T-helper 1 cell (primary cell): Measurements from ENCODE around the gene HDAC4.
"Not testable (repeated sequence)": the region's sequence is repeated elsewhere in the genome, so short reads cannot be mapped to it uniquely, and the experiment has no call there.

Source experiments
- DNase-seq, 5 donors: peaks; one replicate each; pipeline ENCODE4 v3.0.0-alpha.2; 2012 to 2020

The HDAC4 gene

GRCh38 chr2:239055756-239056493 lies 344.9 kb downstream of the HDAC4 start:
- DNase-seq = no peak

DNA sequence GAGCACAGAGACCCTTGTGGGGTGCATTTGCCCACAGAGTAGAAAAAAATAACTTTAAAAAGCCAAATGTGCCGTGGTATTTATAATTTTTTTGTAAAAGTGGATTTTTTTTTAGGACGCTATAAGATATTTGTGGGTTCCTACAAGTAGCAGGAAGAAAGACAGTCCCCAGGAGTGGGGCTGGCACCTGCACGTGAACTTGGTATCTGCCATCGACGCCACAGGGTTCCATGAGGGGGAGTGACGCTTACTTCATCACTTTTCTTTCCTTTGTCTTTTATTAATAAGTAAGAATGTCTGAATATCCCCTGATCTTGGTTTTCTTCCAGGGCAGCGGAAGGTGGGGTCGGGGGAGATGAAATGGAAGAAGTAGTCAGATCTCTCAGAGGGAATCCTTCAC lies 345.9 kb downstream of the HDAC4 start:
- DNase-seq = no peak

DNA sequence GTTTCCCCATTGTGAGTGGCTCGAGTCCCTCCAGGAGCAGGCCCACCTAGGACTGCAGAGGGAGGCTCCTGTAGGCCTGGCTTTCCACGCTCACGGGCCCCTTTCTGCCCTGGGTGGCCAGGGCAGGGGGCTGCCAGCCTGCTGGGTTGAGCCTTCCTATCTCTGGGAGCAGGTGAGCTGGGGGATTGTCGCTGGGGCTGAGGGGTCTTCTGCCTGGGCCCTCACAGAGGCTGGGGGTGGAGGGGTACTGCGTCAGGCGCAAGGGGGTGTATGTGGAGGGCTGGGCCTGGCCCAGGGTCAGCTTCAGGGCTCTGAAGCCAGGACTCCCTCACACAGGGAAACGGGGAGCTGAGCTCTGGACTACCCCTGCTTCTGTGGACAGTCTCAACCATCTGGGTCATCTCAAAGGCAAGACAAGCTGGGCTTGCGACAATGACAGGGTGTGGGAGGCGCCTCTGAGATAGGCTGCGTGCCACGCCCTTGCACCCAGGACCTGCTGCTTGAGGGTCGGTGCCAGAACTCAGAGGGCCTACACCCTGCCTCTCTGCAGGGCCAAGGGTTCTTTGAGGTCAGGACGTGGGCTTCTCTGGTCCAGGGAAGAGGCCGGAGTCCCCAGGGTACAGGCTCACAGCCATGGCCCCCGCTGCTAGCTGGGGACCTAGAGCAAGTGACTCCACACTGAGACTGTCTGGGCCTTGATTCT lies 346.9 kb downstream of the HDAC4 start:
- no peak for DNase-seq

- no peak for DNase-seq
Measured at GRCh38 chr2:239052798-239053665, 347.8 kb downstream of the HDAC4 start.

DNA sequence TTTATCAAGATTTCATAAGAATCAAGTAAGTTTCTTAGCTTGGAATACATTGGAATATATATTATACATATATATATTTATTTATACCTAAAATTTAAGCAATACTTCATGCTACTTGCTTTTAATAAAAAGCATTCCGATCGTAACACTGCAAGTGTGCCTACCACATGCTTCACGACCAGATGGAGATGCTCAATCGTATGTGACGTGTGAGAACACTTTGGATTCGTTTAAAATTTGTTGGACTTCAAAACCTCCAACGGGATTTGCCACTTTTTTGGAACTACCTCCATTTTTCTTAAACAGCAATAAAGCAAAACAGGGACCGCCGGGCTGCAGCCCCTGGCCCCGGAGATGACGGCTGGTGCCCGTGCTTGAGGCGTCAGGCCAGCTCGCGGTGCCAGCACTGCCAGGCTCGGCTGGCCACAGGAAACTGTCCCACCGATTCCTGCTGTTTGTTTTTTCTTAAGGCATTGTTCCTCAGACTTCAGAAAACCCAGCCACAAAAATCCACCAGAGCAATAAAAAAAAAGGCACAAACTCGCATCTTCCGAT lies 348.9 kb downstream of the HDAC4 start:
- no peak for DNase-seq

- no peak for DNase-seq
Measured at GRCh38 chr2:239050252-239050649, 350.6 kb downstream of the HDAC4 start.

DNA sequence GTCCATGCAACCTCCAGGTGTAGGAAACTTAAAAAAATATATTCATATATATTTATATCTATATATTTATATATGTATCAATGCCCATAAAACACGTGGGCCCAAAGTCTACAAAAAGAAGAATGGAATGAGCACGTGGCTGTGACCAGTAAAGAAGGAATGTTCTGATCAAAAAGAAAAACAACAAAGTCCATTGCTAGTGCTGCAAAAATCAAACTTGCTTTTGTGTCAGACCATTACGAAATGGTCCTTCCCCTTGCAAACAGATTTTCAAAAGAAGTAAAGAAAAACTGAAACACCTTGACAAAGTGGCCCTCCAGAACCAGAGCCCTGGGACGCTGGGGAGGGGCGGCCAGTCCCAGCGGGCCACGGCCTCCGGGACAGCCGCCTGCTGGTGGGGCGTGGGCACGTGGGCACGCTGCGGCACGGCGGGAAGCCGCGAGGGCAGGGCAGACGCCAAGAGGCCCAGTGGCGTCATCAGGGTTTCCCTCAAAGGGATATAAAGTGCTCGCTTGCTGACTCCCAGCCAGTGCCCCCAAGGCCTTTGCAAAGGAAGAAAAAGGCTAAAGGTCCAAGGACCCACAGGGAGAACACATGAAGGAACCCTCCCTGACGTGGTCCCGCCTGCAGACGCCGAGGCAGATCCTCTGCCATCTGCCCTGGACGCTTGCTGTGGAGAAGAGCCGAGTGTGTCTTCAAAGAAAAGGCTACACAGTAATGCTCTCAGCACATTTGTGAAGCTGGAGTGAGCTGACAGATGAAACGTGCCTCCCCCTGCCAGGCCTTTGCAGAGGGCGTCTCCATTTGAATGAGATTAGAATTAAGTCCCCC lies 351.2 kb downstream of the HDAC4 start:
- no peak for DNase-seq

- no peak for DNase-seq
Measured at GRCh38 chr2:239048736-239049135, 352.1 kb downstream of the HDAC4 start.

DNA sequence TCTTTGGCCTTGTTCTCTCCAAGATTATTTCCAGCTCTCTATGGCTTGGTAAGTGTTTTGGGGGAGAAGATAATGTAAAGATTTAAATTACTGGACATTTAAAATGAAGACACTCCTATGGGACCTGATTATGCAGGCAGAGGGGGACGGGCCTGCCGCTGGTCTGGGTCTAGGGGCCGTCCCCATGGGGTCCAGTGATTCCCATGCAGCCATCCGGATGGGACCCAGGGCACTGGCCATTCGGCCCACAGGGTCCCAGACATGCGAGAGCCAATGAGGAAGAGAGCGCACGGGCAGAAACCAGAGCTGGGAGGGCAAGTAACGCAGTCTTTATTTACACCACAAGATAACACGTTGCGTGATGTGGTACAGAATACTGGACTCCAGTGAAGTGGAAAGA lies 353.0 kb downstream of the HDAC4 start:
- DNase-seq = no peak

- DNase-seq = no peak
Measured at GRCh38 chr2:239047420-239047819, 353.4 kb downstream of the HDAC4 start.

GRCh38 chr2:239046822-239047221 lies 354.0 kb downstream of the HDAC4 start:
- no peak for DNase-seq

DNA sequence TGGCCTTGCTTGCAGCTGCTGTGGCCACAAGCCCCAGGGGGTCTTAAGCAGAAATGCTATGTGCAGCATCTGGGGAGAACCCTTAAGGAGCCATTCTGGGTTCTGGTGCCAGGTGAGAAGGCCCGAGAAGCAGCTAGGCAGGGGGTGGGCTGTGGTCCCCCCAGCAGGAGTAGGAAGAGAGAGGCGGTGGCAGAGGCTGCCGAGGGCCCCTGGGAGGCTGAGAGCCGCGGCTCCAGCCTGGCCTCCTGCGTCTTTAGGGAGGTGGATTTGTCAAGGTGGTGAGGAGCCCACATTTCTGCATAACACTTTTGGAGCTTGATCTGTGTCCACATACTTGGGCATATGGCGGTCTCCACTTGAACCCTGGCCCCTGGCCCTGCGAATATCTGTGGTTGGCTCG lies 356.5 kb downstream of the HDAC4 start:
- DNase-seq = no peak

DNA sequence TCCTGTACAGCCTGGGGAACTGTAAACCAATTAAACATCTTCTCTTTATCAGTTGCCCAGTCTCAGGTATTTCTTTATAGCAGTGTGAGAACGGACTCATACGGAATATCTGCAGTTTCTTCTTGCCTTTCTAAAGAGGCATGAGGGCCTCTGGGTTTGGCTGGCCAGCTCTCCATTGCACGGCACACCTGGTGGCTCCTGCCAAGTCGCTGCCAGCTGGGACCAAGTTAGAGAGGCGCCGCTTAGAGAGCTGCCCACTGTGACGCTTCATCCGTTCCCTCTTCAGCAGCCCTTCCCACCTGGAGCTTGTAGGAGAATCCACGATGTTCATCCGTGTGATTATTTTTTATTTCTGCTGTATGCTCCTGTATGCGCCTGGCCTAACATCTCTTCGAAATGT lies 357.5 kb downstream of the HDAC4 start:
- no peak for DNase-seq

DNA sequence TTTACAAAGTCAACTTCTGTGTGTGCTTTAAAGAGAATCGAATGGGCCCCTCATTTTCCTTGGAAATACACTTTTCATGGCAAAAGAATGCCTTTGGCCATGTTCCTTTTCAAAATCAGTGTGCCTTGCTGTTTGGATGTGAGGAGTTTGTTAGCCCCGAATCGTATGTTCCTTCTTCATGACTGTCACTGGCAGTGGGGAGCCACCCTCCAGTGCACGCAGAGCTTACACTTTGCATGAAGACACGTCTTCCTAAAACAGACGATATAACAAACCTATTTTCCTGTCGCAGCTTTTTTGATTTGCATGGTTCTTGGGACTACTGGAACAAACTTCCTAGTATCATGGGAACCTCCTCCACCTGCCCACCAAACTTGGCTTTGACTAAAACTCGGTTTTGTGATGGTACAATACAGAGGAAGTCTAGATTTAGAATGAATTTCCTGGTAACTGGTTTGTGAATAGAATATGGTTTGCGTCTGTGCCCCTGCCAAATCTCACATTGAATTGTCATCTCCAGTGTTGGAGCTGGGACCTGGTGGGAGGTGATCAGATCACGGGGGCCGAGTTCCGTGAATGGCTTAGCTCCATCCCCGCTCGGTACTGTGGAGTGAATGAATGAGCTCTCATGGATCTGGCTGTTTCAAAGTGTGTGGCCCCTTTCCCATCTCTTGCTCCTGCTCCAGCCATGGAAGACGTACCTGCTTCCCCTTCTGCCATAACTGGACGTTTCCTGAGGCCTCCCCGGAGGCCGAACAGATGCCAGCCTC lies 358.1 kb downstream of the HDAC4 start:
- DNase-seq = no peak

GRCh38 chr2:239042046-239042445 lies 358.8 kb downstream of the HDAC4 start:
- DNase-seq = no peak

- DNase-seq = no peak
Measured at GRCh38 chr2:239041062-239041461, 359.8 kb downstream of the HDAC4 start.

DNA sequence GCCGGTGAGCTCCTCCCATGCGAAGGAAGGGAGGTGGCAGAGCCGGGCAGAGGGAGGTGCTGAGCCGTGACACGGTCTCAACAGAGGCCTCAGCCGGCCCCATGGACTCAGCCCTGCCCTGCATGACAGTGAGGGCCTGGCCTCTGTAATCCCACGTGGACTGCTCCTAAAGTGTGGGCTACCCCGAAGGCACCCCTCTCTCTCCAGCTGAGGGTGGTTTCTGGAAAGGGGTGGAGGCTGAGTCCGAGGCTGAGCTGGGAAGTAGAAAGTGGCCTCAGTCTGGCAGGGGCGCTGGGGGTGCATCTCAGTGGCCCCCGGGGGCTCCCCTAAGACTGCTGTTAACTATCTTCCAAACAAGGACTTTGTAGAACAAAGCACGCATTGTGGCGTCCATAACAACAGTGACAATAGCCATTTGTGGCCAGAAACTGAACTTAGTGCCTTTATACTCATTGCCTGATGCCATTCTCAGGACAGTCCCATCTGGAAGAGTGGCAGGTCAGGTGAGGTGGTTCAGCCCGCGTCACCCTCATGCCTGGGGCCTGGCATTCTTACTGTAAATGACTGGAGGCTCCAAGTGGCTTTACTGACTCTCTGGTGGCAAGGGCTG lies 360.6 kb downstream of the HDAC4 start:
- DNase-seq = no peak

- DNase-seq = no peak
Measured at GRCh38 chr2:239039479-239039861, 361.4 kb downstream of the HDAC4 start.

DNA sequence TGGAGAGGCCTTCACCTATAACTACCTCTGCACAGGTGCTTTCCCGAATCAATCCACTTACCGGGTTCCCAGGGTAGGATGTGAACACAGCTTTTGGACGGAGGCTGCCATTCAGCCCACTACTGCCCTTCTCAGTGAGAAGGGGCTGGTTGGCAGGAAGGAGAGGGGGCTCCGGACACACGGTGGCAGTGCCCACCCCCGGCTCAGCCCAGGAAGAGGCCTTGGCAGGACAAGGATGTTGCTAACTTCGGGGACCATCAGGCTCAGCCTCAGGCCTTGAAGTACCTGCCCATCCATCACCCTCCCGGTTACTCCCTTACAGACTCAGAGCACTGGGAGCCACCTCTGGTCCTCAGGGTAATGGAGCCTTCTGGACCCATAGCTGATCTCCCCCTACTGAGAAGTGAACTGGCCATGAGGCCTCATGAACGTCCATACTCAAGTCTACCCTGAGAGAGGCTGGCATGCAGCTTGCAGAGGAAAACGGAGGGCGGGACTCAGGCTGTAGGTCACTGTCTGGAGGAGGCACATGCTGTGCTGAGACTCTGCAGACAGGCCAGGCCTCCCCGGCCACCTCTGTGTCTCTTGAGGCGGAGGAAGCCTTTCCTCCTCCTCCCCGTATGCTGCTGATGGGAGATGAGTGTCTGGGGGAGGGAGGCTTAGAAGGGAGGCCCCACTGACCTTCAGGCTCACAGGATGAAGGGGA lies 361.9 kb downstream of the HDAC4 start:
- no peak for DNase-seq

GRCh38 chr2:239038284-239038683 lies 362.5 kb downstream of the HDAC4 start:
- DNase-seq = not testable (repeated sequence)

- DNase-seq = no peak
Measured at GRCh38 chr2:239037559-239037910, 363.3 kb downstream of the HDAC4 start.
